HG03103 (cell line): ENCODE results near the gene ATXN7.

ENCODE experiments used
- ATAC-seq: cut with Tn5 transposase; IDR thresholded peaks from one replicate; pipeline ENCODE4 v1.9.1; 2021; ENCODE audit warnings: low read depth; ENCODE audit not compliant: unreplicated experiment

The ATXN7 gene

DNA sequence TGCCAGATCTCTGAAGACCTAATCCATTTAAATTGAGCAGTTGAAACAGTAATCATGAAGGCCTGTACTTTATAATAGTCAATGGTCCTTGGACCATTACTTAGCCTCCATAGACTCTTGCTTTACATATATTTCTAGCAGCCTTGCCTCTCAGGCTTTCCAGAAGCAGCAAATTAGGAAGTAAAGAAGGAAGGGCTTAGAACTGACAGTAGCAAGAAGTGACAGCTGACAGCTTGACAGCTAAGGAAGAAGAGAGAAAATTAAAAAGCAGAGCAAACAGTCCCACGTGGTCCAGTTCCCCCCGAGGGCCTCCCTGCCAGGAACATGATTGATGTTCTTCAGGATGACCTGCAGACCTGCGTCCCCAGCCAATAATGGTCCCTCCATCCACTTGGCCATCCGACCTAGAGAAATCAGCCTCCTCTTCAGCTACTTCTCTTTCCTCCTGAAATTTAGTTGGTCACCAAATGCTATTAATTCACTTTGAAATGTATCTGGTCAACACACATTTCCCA is 174.6 kb downstream of the ATXN7 start:
- ATAC-seq, result no peak

DNA sequence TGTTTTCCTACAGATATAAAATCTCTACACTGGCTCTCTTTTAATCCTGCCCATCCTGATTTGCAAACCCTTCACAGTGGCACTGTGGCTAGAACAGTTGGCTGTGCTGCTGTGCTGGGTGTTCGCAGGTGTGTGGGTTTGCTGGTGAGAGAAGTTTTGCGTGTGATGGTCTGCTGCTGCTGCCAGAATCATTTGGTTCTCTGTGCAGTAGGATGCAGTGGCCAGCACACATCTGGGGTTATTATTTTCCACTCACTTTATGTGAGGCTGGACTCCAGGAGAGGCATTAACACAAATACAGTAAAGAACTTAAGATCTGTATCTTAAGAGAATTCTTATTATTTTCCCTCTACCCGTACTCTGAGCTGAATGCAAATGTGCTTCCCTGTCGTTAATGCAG is 175.7 kb downstream of the ATXN7 start:
- ATAC-seq, result no peak

DNA sequence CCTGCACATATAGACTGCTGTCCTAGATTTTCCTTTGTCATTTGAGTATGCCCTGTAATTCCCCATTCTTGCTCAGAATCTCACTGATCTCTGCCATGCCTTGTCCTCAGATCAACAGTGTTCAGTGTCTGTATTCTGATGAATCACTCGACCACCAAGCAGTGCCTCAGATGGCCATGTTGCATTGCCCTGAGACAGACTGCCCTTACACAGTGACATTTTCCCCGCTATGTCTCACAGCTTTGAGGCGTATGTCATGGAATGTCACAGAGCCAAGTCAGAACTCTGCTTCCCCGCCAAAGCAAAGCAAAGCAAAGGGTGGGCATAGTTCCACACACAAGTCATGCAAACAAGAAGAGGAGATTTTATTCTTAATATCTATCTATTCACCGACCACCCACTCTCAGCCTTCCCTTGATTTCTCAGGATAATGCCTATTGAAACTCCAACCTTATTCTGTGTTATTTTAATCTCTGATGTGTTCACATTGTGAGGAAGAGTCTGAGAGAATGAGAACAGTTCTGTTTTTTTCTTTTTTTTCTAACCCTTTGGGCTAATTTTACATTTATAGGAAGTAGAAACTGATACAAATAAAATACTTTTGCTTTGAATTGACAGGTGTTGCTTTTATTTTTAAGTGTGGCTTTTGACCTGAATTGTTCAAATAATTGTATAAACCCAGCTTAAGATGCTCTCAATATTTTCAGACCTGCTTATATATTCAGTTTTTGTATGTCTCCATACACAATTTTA is 176.5 kb downstream of the ATXN7 start:
- ATAC-seq, result no peak

DNA sequence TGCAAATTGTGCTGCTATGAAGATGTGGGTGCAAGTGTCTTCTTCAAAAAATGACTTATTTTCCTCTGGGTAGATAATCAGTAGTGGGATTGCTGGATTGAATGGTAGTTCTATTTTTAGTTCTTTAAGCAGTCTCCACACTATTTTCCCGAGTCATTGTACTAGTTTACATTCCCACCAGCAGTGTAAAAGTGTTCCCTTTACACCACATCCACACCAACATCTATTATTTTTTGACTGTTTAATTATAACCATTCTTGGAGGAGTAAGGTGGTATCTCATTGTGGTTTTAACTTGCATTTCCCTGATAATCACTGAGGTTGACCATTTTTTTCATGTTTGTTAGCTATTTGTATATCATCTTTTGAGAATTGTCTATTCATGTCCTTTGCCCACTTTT is 179.3 kb downstream of the ATXN7 start:
- ATAC-seq, result no peak

DNA sequence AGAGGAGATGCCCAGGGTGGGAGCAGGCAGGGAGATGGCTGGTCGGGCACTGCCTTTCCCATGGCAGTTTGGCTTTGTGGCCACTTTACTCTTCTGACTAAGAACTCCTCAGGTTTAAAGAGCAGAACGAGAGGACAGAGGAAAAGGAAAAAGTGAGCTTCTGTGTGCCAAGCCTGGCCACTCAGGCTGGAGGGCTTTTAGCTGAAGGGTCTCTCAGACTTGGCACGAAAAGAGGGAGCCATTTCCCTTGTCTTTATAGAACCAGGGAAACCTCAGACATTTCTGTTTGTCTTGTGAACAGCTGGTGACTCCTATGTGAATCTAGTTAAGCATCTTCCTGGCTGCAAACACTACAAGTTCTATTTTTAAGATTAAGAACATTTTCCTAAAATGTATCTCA is 182.9 kb downstream of the ATXN7 start:
- ATAC-seq, result no peak

DNA sequence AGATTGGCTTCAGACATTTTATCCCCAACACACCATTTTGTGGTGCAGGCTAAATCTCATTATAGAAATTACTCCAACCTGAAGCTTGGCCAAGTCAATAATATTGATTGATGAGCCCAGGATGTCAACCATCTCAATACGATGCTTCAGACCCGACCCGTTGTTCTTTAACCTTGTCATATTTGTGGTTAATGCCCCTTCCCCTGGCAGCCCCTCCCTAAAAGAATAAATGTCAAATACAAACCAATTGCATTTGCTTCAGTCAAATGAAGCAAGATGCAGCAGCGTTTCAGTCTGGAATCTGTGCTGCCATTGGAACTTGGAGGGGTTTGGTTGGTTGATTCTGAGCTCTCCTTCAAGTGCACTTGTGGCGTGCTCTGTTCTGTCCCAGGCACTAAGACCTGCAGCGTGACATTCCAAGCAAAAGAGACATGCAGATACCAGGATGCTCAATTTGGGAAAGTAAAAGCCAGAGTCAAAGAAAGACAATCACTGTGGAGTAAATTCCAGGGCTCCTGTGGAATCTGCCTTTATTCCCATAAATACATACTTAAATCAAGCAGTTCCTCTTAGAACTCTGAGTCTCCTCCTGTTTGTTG is 183.4 kb downstream of the ATXN7 start:
- ATAC-seq, result no peak

DNA sequence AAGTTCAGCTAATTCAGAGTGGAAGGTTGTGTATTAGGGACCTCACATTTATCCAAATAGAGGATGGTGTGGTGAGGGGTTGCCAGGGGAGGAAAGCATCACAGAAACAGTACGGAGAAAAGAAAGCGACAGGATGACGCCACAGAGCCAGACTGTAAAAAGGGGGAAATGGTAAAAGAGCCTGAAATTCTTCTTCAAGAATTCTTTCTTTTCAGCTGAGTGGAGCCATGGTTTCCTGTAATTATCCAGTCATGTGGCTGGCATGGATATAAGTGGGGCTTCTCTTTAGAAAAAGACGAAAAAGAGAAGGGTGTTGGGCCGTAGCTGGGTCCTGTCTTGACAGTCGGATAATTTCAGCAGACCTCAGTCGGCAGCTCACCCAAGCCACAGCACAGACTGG is 184.1 kb downstream of the ATXN7 start:
- ATAC-seq, result no peak

DNA sequence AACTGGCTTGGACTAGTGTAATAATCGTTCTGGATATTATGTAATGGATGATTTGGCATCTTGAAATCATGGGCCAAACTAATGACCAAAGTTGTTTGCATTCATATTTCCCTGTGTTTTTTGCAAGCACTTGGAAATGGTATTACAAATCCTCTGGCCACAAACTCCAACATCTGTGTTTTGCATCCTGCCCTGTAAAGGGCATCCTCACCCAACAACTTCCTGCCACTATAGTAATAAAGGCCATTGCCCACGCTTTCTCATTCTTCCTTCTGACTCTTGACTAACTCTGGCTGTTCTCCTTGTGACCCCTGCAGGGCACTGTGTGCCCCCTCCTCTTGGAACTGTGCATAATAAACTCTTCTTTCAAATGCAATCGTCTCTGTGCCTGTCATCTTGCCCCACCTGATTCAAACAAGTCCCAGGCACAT is 185.0 kb downstream of the ATXN7 start:
- no peak for ATAC-seq

DNA sequence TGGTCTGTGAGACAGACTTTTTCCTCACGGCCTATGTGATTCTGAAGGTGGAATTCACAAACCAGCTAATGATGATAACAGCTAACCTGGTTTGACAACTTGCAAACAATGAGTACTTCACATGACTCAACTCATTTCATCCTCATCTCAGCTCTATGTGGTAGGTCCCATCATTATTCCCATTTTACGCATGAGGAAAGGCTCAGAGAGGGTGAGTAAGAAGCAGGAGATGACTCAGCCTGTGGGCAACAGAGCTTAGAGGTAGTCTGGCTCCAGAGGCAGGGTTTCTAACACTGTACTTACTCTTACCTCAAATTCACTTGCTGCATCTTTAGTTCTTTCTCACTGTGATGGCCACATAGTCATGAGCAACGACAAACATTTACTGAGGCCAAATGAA is 185.5 kb downstream of the ATXN7 start:
- ATAC-seq, result no peak

DNA sequence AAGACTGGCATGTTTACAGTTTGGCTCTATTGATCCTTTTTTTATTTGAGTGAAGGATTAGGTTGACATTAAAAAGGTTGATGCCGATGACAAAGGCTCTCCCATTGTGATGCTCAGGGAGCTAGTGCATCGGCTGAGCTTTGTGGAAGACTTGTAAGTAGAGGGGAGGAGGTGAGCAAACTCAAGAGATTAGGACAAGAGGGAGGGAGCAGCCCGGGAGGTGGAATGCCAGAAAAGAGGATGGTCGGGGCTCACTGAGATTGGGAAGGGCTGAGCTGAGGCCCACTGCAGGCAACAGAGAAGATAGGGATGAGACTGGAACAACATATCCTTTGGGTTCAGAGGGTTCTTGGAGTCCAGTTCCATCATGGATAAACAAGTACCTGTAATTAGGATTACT is 186.2 kb downstream of the ATXN7 start:
- ATAC-seq, result no peak
